ENCODE data around the gene MPL.

Gene MPL

GRCh38 chr1:43314233-43314632 lies 23.4 kb upstream of the MPL start:
- 90 to 91% methylated on average over 5 of the region's 5 CpGs for WGBS, 2 experiments
- no peak overlapping the region for H3K4me3 ChIP-seq (ENCODE audit: insufficient read depth, low read depth, low read length)

GRCh38 chr1:43315481-43315880 lies 22.1 kb upstream of the MPL start:
- no peak overlapping the region for H3K4me3 ChIP-seq (ENCODE audit: insufficient read depth, low read depth, low read length)
- H3K9me3 ChIP-seq (ENCODE audit: control insufficient read depth, low read length) = no peaks in the 10 kb centered on the region
- no peaks in the 10 kb centered on the region for H3K36me3 ChIP-seq (ENCODE audit: control insufficient read depth, insufficient read depth, low read length)
- no peaks in the 10 kb centered on the region for H3K4me1 ChIP-seq (ENCODE audit: control insufficient read depth, insufficient read depth, low read length)
- no peaks in the 10 kb centered on the region for H3K27me3 ChIP-seq (ENCODE audit: control insufficient read depth, insufficient read depth, low read length, poor library complexity, severe bottlenecking)
- no peak overlapping the region for H3K27ac ChIP-seq (ENCODE audit: insufficient read depth, low read depth, low read length, poor library complexity, severe bottlenecking)
- 94 to 95% methylated on average over 2 of the region's 3 CpGs for WGBS, 2 experiments

More at GRCh38 chr1:43314233-43314632, 23.4 kb upstream of the MPL start:
- H3K36me3 ChIP-seq (ENCODE audit: control insufficient read depth, insufficient read depth, low read length) = no peaks in the 10 kb centered on the region
- H3K27ac ChIP-seq (ENCODE audit: insufficient read depth, low read depth, low read length, poor library complexity, severe bottlenecking) = no peak overlapping the region
- H3K4me1 ChIP-seq (ENCODE audit: control insufficient read depth, insufficient read depth, low read length) = no peaks in the 10 kb centered on the region
- no peaks in the 10 kb centered on the region for H3K27me3 ChIP-seq (ENCODE audit: control insufficient read depth, insufficient read depth, low read length, poor library complexity, severe bottlenecking)
- H3K9me3 ChIP-seq (ENCODE audit: control insufficient read depth, low read length) = no peaks in the 10 kb centered on the region

- Histone ChIP-seq H3K4me3 (ENCODE audit: insufficient read depth, low read depth, low read length) (no peak overlapping the region), H3K4me1 (ENCODE audit: control insufficient read depth, insufficient read depth, low read length) (no peaks in the 10 kb centered on the region), H3K27me3 (ENCODE audit: control insufficient read depth, insufficient read depth, low read length, poor library complexity, severe bottlenecking) (no peaks in the 10 kb centered on the region), H3K36me3 (ENCODE audit: control insufficient read depth, insufficient read depth, low read length) (no peaks in the 10 kb centered on the region), H3K9me3 (ENCODE audit: control insufficient read depth, low read length) (no peaks in the 10 kb centered on the region), H3K27ac (ENCODE audit: insufficient read depth, low read depth, low read length, poor library complexity, severe bottlenecking) (no peak overlapping the region)
- WGBS, 2 experiments = 94% methylated on average over 10 of the region's 10 CpGs
These were observed 21.5 kb upstream of the MPL start for GRCh38 chr1:43315963-43316737.

DNA sequence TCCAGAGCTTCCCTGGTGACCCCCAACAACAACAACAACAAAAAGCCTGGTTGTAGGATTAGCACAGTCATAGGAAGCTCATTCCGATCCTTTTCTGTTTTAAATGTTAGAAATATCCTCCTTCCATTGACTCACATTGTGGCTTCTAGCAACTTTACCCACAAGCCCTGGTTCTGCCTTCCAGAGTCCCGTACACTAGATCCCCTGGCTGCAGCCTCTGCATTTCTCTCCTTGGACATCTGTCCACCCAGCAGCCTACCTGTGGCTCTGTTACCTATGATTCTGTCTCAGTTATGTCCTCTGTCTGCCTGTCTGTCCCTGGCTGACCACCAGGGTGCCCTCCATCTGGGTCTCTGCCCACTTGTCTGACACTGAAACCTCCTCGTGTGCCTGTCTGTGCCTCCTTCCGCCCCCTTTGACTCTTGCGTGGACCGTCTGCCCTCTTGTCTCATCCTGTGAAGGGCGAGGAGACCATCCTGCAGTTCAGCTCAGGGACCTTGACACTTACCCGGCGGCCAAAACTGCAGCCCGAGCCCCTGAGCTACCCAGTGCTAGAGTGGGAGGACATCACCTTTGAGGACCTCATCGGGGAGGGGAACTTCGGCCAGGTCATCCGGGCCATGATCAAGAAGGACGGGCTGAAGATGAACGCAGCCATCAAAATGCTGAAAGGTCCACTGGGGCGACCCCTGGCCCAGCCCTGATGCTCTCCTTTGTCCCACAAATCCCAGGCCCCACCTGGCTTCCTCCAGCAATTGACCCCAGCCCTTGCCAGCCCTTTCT lies 20.7 kb upstream of the MPL start:
- Histone ChIP-seq H3K36me3 (ENCODE audit: control insufficient read depth, insufficient read depth, low read length) (no peaks in the 10 kb centered on the region), H3K4me1 (ENCODE audit: control insufficient read depth, insufficient read depth, low read length) (no peaks in the 10 kb centered on the region), H3K4me3 (ENCODE audit: insufficient read depth, low read depth, low read length) (no peak overlapping the region), H3K27me3 (ENCODE audit: control insufficient read depth, insufficient read depth, low read length, poor library complexity, severe bottlenecking) (no peaks in the 10 kb centered on the region), H3K9me3 (ENCODE audit: control insufficient read depth, low read length) (no peaks in the 10 kb centered on the region), H3K27ac (ENCODE audit: insufficient read depth, low read depth, low read length, poor library complexity, severe bottlenecking) (no peak overlapping the region)
- WGBS, 2 experiments = 91 to 92% methylated on average over 16 of the region's 16 CpGs

GRCh38 chr1:43317817-43318471 lies 19.7 kb upstream of the MPL start:
- no peak overlapping the region for H3K4me3 ChIP-seq (ENCODE audit: insufficient read depth, low read depth, low read length)
- H3K27ac ChIP-seq (ENCODE audit: insufficient read depth, low read depth, low read length, poor library complexity, severe bottlenecking) = no peak overlapping the region
- H3K27me3 ChIP-seq (ENCODE audit: control insufficient read depth, insufficient read depth, low read length, poor library complexity, severe bottlenecking) = no peaks in the 10 kb centered on the region
- H3K4me1 ChIP-seq (ENCODE audit: control insufficient read depth, insufficient read depth, low read length) = no peaks in the 10 kb centered on the region
- no peaks in the 10 kb centered on the region for H3K9me3 ChIP-seq (ENCODE audit: control insufficient read depth, low read length)
- no peaks in the 10 kb centered on the region for H3K36me3 ChIP-seq (ENCODE audit: control insufficient read depth, insufficient read depth, low read length)
- 91 to 92% methylated on average over 15 of the region's 15 CpGs for WGBS, 2 experiments

- no peak overlapping the region for H3K27ac ChIP-seq (ENCODE audit: insufficient read depth, low read depth, low read length, poor library complexity, severe bottlenecking)
- H3K4me1 ChIP-seq (ENCODE audit: control insufficient read depth, insufficient read depth, low read length) = no peaks in the 10 kb centered on the region
- no peaks in the 10 kb centered on the region for H3K9me3 ChIP-seq (ENCODE audit: control insufficient read depth, low read length)
- no peaks in the 10 kb centered on the region for H3K27me3 ChIP-seq (ENCODE audit: control insufficient read depth, insufficient read depth, low read length, poor library complexity, severe bottlenecking)
- WGBS, 2 experiments = 94 to 98% methylated on average over 4 of the region's 4 CpGs
- H3K36me3 ChIP-seq (ENCODE audit: control insufficient read depth, insufficient read depth, low read length) = no peaks in the 10 kb centered on the region
- no peak overlapping the region for H3K4me3 ChIP-seq (ENCODE audit: insufficient read depth, low read depth, low read length)
These were observed 18.8 kb upstream of the MPL start for GRCh38 chr1:43318831-43319230.

GRCh38 chr1:43319288-43319687 lies 18.3 kb upstream of the MPL start:
- Histone ChIP-seq H3K4me3 (ENCODE audit: insufficient read depth, low read depth, low read length) (no peak overlapping the region), H3K27ac (ENCODE audit: insufficient read depth, low read depth, low read length, poor library complexity, severe bottlenecking) (no peak overlapping the region), H3K36me3 (ENCODE audit: control insufficient read depth, insufficient read depth, low read length) (no peaks in the 10 kb centered on the region), H3K27me3 (ENCODE audit: control insufficient read depth, insufficient read depth, low read length, poor library complexity, severe bottlenecking) (no peaks in the 10 kb centered on the region), H3K9me3 (ENCODE audit: control insufficient read depth, low read length) (no peaks in the 10 kb centered on the region), H3K4me1 (ENCODE audit: control insufficient read depth, insufficient read depth, low read length) (no peaks in the 10 kb centered on the region)
- WGBS, 2 experiments = 91 to 97% methylated on average over 4 to 5 of the region's 5 CpGs

- 93 to 94% methylated on average over 3 of the region's 3 CpGs for WGBS, 2 experiments
- no peaks in the 10 kb centered on the region for H3K36me3 ChIP-seq (ENCODE audit: control insufficient read depth, insufficient read depth, low read length)
- H3K27me3 ChIP-seq (ENCODE audit: control insufficient read depth, insufficient read depth, low read length, poor library complexity, severe bottlenecking) = no peaks in the 10 kb centered on the region
These were observed 17.9 kb upstream of the MPL start for GRCh38 chr1:43319766-43320165.

GRCh38 chr1:43321331-43321891 lies 16.2 kb upstream of the MPL start:
- no peaks in the 10 kb centered on the region for H3K36me3 ChIP-seq (ENCODE audit: control insufficient read depth, insufficient read depth, low read length)
- no peaks in the 10 kb centered on the region for H3K9me3 ChIP-seq (ENCODE audit: control insufficient read depth, low read length)
- H3K27ac ChIP-seq (ENCODE audit: insufficient read depth, low read depth, low read length, poor library complexity, severe bottlenecking) = no peak overlapping the region
- H3K27me3 ChIP-seq (ENCODE audit: control insufficient read depth, insufficient read depth, low read length, poor library complexity, severe bottlenecking) = no peaks in the 10 kb centered on the region
- WGBS, 2 experiments = 93% methylated on average over 16 of the region's 16 CpGs
- no peak overlapping the region for H3K4me3 ChIP-seq (ENCODE audit: insufficient read depth, low read depth, low read length)
- no peaks in the 10 kb centered on the region for H3K4me1 ChIP-seq (ENCODE audit: control insufficient read depth, insufficient read depth, low read length)

More at GRCh38 chr1:43319766-43320165, 17.9 kb upstream of the MPL start:
- Histone ChIP-seq H3K9me3 (ENCODE audit: control insufficient read depth, low read length) (no peaks in the 10 kb centered on the region), H3K27ac (ENCODE audit: insufficient read depth, low read depth, low read length, poor library complexity, severe bottlenecking) (no peak overlapping the region), H3K4me3 (ENCODE audit: insufficient read depth, low read depth, low read length) (no peak overlapping the region), H3K4me1 (ENCODE audit: control insufficient read depth, insufficient read depth, low read length) (no peaks in the 10 kb centered on the region)

DNA sequence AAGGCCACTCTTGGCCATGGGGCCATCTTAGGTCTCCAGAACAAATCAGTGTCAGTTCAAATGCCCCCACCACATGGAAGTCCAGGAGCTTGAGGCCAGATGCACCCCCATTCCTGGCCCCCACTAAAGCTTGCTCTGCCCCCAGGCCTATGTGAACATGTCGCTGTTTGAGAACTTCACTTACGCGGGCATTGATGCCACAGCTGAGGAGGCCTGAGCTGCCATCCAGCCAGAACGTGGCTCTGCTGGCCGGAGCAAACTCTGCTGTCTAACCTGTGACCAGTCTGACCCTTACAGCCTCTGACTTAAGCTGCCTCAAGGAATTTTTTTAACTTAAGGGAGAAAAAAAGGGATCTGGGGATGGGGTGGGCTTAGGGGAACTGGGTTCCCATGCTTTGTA lies 15.1 kb upstream of the MPL start:
- H3K27ac ChIP-seq (ENCODE audit: insufficient read depth, low read depth, low read length, poor library complexity, severe bottlenecking) = no peak overlapping the region
- no peaks in the 10 kb centered on the region for H3K4me1 ChIP-seq (ENCODE audit: control insufficient read depth, insufficient read depth, low read length)
- H3K36me3 ChIP-seq (ENCODE audit: control insufficient read depth, insufficient read depth, low read length) = no peaks in the 10 kb centered on the region
- H3K9me3 ChIP-seq (ENCODE audit: control insufficient read depth, low read length) = no peaks in the 10 kb centered on the region
- no peak overlapping the region for H3K4me3 ChIP-seq (ENCODE audit: insufficient read depth, low read depth, low read length)
- WGBS, 2 experiments = 94 to 95% methylated on average over 5 of the region's 5 CpGs
- no peaks in the 10 kb centered on the region for H3K27me3 ChIP-seq (ENCODE audit: control insufficient read depth, insufficient read depth, low read length, poor library complexity, severe bottlenecking)
